K562 (cell line): ENCODE results near the gene SAMD15.

Experiments used
- CTCF ChIP-seq, 3 experiments: IDR thresholded peaks in 2 of 3; conservative IDR thresholded peaks in 1 of 3; 2 replicates each; pipeline ENCODE4 v1.5.1; 2011 to 2012; ENCODE audit warnings: low read length in 3 of 3, mild to moderate bottlenecking in 3 of 3, control low read depth in 2 of 3, improper control_type of control experiment in 1 of 3, inconsistent platforms in 1 of 3, low read depth in 1 of 3, mixed read lengths in 1 of 3, moderate library complexity in 1 of 3; ENCODE audit not compliant: insufficient read depth in 2 of 3
- CXXC5 ChIP-seq: fragments of 250-450 bp; sonication (Bioruptor Pico); IDR thresholded peaks from 2 replicates; pipeline ENCODE4 v1.8.0; 2022; ENCODE audit warnings: inconsistent platforms, mild to moderate bottlenecking, moderate library complexity
- IRF2 ChIP-seq: sonication (generic); formaldehyde crosslinking; IDR thresholded peaks from 2 replicates; pipeline ENCODE4 v1.8.1; 2022; ENCODE audit warnings: mild to moderate bottlenecking, missing genetic modification reagents
- NBN ChIP-seq: fragments of 450-650 bp; IDR thresholded peaks from 2 replicates; pipeline ENCODE4 v1.6.1; 2016; ENCODE audit warnings: low read depth, mild to moderate bottlenecking
- NCOA6 ChIP-seq: fragments of 450-650 bp; IDR thresholded peaks from 2 replicates; pipeline ENCODE4 v1.6.1; 2017; ENCODE audit warnings: mild to moderate bottlenecking
- POLR2A ChIP-seq: fragments of 450-650 bp; conservative IDR thresholded peaks from 2 replicates; pipeline ENCODE4 v1.6.1; 2016
- RERE ChIP-seq: sonication (generic); formaldehyde crosslinking; IDR thresholded peaks from 2 replicates; pipeline ENCODE4 v1.8.0; 2023; ENCODE audit warnings: missing genetic modification reagents, mild to moderate bottlenecking, borderline replicate concordance
- SMAD4 ChIP-seq: fragments of 250-450 bp; sonication (Bioruptor Pico); conservative IDR thresholded peaks from 2 replicates; pipeline ENCODE4 v1.8.0; 2021; ENCODE audit warnings: inconsistent platforms, mild to moderate bottlenecking, moderate library complexity
- TBP ChIP-seq: optimal IDR thresholded peaks from 2 replicates; pipeline ENCODE3; 2011; ENCODE audit warnings: low read depth, low read length, improper control_type of control experiment
- ZNF408 ChIP-seq: fragments of 250-450 bp; sonication (Bioruptor Pico); IDR thresholded peaks from 2 replicates; pipeline ENCODE4 v1.4.0; 2020; ENCODE audit warnings: low read depth, mild to moderate bottlenecking, moderate library complexity
- TF ChIP-seq, protein P1 (sequence below): IDR thresholded peaks from 3 replicates; pipeline ENCODE4 v1.6.1; 2011; ENCODE audit warnings: borderline replicate concordance, mild to moderate bottlenecking, moderate library complexity; ENCODE audit not compliant: insufficient read length; ENCODE audit errors: extremely low read depth
- TF ChIP-seq, protein P2 (sequence below): sonication (generic); formaldehyde crosslinking; IDR thresholded peaks from 2 replicates; pipeline ENCODE4 v1.8.0; 2022; ENCODE audit warnings: missing genetic modification reagents, mild to moderate bottlenecking, borderline replicate concordance

DNA sequence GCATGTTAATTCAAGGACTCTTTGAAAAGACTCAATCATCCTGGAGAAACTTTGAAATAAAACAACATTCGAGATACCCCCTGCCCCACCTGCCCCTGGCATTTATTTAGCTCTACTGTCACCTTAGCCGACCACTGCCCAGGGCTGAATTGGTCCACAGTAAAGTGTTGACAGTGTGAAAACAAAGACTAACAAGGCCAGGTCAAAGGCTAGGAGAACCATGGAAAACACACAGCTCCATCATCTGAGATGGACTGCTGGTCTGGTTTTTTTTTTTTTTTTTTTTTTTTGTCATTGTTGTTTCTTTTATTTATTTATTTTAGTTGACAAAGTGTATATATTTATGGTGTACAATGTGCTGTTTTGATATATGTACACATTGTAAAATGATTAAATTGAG is 30.7 kb upstream of the SAMD15 start:
- no peak for TF ChIP-seq NCOA6
- TF ChIP-seq CTCF (IDR thresholded peaks at IDR 0.05 in 2 of 3, conservative IDR thresholded peaks at IDR 0.05 in 1 of 3; ENCODE audit: insufficient read depth in 2 of 3, low read depth in 1 of 3, low read length in 3 of 3), result no peak
- TF ChIP-seq, protein P1, sequence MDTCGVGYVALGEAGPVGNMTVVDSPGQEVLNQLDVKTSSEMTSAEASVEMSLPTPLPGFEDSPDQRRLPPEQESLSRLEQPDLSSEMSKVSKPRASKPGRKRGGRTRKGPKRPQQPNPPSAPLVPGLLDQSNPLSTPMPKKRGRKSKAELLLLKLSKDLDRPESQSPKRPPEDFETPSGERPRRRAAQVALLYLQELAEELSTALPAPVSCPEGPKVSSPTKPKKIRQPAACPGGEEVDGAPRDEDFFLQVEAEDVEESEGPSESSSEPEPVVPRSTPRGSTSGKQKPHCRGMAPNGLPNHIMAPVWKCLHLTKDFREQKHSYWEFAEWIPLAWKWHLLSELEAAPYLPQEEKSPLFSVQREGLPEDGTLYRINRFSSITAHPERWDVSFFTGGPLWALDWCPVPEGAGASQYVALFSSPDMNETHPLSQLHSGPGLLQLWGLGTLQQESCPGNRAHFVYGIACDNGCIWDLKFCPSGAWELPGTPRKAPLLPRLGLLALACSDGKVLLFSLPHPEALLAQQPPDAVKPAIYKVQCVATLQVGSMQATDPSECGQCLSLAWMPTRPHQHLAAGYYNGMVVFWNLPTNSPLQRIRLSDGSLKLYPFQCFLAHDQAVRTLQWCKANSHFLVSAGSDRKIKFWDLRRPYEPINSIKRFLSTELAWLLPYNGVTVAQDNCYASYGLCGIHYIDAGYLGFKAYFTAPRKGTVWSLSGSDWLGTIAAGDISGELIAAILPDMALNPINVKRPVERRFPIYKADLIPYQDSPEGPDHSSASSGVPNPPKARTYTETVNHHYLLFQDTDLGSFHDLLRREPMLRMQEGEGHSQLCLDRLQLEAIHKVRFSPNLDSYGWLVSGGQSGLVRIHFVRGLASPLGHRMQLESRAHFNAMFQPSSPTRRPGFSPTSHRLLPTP, result no peak
- TF ChIP-seq IRF2, result no peak
- TF ChIP-seq RERE (CRISPR knock-in tag), result no peak
- no peak for TF ChIP-seq CXXC5 (CRISPR knock-in tag)
- TF ChIP-seq SMAD4 (CRISPR knock-in tag), result no peak
- TF ChIP-seq POLR2A, result no peak
- TF ChIP-seq TBP, result no peak
- no peak for TF ChIP-seq NBN
- TF ChIP-seq, protein P2, sequence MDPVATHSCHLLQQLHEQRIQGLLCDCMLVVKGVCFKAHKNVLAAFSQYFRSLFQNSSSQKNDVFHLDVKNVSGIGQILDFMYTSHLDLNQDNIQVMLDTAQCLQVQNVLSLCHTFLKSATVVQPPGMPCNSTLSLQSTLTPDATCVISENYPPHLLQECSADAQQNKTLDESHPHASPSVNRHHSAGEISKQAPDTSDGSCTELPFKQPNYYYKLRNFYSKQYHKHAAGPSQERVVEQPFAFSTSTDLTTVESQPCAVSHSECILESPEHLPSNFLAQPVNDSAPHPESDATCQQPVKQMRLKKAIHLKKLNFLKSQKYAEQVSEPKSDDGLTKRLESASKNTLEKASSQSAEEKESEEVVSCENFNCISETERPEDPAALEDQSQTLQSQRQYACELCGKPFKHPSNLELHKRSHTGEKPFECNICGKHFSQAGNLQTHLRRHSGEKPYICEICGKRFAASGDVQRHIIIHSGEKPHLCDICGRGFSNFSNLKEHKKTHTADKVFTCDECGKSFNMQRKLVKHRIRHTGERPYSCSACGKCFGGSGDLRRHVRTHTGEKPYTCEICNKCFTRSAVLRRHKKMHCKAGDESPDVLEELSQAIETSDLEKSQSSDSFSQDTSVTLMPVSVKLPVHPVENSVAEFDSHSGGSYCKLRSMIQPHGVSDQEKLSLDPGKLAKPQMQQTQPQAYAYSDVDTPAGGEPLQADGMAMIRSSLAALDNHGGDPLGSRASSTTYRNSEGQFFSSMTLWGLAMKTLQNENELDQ (CRISPR knock-in tag), result no peak
- TF ChIP-seq ZNF408 (CRISPR knock-in tag), result no peak
